HepG2 (cell line): ENCODE data around the gene MTSS2. TPM values are rescaled to one million over a fixed set of nuclear protein-coding genes. Genes with fewer than 3 reads are reported as not detected.

Experiments
- ATM ChIP-seq: fragments of 450-650 bp; IDR thresholded peaks from 2 replicates; pipeline ENCODE4 v1.7.1; 2017; ENCODE audit warnings: mild to moderate bottlenecking, borderline replicate concordance
- FOSL1 ChIP-seq: sonication (generic); formaldehyde crosslinking; IDR thresholded peaks from 2 replicates; pipeline ENCODE4 v1.9.0; 2021; ENCODE audit warnings: missing genetic modification reagents, borderline replicate concordance
- FOXJ3 ChIP-seq: sonication (generic); formaldehyde crosslinking; IDR thresholded peaks from 2 replicates; pipeline ENCODE4 v1.4.0; 2020; ENCODE audit warnings: missing genetic modification reagents, mild to moderate bottlenecking, borderline replicate concordance
- KAT7 ChIP-seq: IDR thresholded peaks from 2 replicates; pipeline ENCODE4 v1.6.1; 2018; ENCODE audit warnings: borderline replicate concordance, missing compliant biosample characterization
- MED1 ChIP-seq: sonication (generic); formaldehyde crosslinking; IDR thresholded peaks from 2 replicates; pipeline ENCODE4 v1.4.0; 2020; ENCODE audit warnings: missing genetic modification reagents
- SRSF1 ChIP-seq: fragments of 200-400 bp; formaldehyde crosslinking; optimal IDR thresholded peaks from 2 replicates; pipeline ENCODE3; 2017; ENCODE audit warnings: mild to moderate bottlenecking, low read depth, low read length, moderate library complexity
- ZNF256 ChIP-seq: sonication (generic); formaldehyde crosslinking; conservative IDR thresholded peaks from 2 replicates; pipeline ENCODE4 v1.4.0; 2020; ENCODE audit warnings: missing genetic modification reagents
- ZNF496 ChIP-seq: sonication (generic); formaldehyde crosslinking; IDR thresholded peaks from 2 replicates; pipeline ENCODE4 v1.8.1; 2023; ENCODE audit warnings: mild to moderate bottlenecking, moderate library complexity, missing genetic modification reagents; ENCODE audit not compliant: insufficient replicate concordance
- ZNF670 ChIP-seq: sonication (generic); formaldehyde crosslinking; IDR thresholded peaks from 2 replicates; pipeline ENCODE4 v1.8.0; 2022; ENCODE audit warnings: mild to moderate bottlenecking, missing genetic modification reagents, borderline replicate concordance
- polyA plus RNA-seq, 8 experiments: library from polyadenylated mRNA; depleted of rRNA in 3 of 8; stranded (reverse) in 7 of 8; unstranded in 1 of 8; fragments of >200 nt; fragmentation: Illumina TruSeq in 4 of 8; extraction: Trizol in 4 of 8; gene quantifications; 2 replicates each; pipeline versions ENCODE4 v1.2.1 to v1.2.3, GENCODE V29; 2011 to 2016; ENCODE audit warnings: low read depth in 4 of 8, missing spikeins in 1 of 8, mixed read lengths in 1 of 8; ENCODE audit not compliant: insufficient read depth in 1 of 8
- total RNA-seq, 5 experiments: library from RNA; depleted of rRNA; stranded (reverse); fragments of >200 nt; fragmentation: Illumina TruSeq; extraction: Trizol; gene quantifications; 2 replicates each; pipeline ENCODE4 v1.2.3, GENCODE V29; 2016; ENCODE audit warnings: low read depth in 1 of 5
- TF ChIP-seq, protein P1 (sequence below), 2 experiments: IDR thresholded peaks; 2 replicates each; pipeline ENCODE4 v1.6.1; 2011 to 2012; ENCODE audit warnings: low read length in 2 of 2, borderline replicate concordance in 1 of 2, low read depth in 1 of 2, mild to moderate bottlenecking in 1 of 2, moderate library complexity in 1 of 2
- TF ChIP-seq, protein P2 (sequence below): sonication (generic); formaldehyde crosslinking; IDR thresholded peaks from 2 replicates; pipeline ENCODE4 v1.4.0; 2020; ENCODE audit warnings: missing genetic modification reagents, borderline replicate concordance
- TF ChIP-seq, protein P3 (sequence below): sonication (generic); formaldehyde crosslinking; IDR thresholded peaks from 2 replicates; pipeline ENCODE4 v1.4.0; 2020; ENCODE audit warnings: missing genetic modification reagents, borderline replicate concordance
- TF ChIP-seq, protein P4 (sequence below): sonication (generic); formaldehyde crosslinking; IDR thresholded peaks from 2 replicates; pipeline ENCODE4 v1.4.0; 2020; ENCODE audit warnings: missing genetic modification reagents, mild to moderate bottlenecking, borderline replicate concordance

The MTSS2 gene
- total and polyA plus RNA-seq, 2 of the 13 experiments (the other 11 are each of a cell fraction or from before 2014, with no cell fraction given), result 132 to 242 TPM

DNA sequence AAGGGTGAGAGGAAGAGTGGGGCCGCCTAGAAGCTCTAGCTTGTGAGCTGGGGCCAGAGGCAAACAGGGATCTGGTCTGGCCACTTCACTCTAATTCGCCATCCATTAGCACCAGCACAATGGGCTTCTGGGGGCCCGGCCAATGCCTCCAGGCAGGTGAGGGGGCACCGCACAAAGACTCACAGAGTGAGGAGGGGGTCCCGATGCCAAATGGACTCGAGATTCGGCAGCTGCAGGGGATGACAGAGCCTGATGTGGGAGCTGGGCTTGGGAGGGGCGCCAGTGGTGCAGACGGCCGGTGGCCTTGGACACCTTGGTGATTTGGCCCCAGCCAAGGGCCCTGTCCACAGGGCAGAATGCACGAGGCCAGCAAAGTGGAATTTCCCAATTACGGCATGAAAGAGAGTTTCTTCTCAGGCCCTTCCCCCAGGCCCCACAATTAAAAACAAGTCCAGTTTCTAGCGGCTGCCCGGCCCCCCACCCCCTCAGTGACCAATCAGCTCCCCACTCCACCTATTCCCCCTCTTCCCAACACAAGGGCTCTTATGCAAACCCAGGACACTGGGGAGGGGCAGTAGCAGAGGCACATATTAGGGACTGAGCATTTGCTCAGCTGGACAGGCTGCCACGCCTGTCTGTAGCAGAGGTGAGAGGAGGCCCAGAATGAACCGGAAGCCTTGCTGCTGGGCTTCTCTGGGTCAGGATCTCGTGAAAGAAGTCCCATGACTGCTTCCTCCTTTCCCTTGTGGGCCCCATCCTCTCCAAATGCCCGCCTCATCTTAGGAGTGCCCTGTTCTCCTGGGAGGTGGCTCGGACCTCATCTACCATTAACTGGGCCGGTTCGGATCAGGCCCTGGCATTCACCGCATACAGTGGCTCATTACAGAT lies 39.4 kb upstream of the MTSS2 start (continued):
- TF ChIP-seq ZNF256 (CRISPR knock-in tag), result peak; percentile 76; the same call in 1 of the 2 replicates
- TF ChIP-seq, protein P1, sequence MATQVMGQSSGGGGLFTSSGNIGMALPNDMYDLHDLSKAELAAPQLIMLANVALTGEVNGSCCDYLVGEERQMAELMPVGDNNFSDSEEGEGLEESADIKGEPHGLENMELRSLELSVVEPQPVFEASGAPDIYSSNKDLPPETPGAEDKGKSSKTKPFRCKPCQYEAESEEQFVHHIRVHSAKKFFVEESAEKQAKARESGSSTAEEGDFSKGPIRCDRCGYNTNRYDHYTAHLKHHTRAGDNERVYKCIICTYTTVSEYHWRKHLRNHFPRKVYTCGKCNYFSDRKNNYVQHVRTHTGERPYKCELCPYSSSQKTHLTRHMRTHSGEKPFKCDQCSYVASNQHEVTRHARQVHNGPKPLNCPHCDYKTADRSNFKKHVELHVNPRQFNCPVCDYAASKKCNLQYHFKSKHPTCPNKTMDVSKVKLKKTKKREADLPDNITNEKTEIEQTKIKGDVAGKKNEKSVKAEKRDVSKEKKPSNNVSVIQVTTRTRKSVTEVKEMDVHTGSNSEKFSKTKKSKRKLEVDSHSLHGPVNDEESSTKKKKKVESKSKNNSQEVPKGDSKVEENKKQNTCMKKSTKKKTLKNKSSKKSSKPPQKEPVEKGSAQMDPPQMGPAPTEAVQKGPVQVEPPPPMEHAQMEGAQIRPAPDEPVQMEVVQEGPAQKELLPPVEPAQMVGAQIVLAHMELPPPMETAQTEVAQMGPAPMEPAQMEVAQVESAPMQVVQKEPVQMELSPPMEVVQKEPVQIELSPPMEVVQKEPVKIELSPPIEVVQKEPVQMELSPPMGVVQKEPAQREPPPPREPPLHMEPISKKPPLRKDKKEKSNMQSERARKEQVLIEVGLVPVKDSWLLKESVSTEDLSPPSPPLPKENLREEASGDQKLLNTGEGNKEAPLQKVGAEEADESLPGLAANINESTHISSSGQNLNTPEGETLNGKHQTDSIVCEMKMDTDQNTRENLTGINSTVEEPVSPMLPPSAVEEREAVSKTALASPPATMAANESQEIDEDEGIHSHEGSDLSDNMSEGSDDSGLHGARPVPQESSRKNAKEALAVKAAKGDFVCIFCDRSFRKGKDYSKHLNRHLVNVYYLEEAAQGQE (IDR thresholded peaks at IDR 0.05; ENCODE audit: borderline replicate concordance in 1 of 2, low read depth in 1 of 2, low read length in 2 of 2), result peak in 1 of 2 experiments; percentile 68; a peak in 2 of 4 replicates
- TF ChIP-seq FOSL1 (CRISPR knock-in tag), result no peak; the same call in 1 of the 2 replicates
- TF ChIP-seq ATM, result peak; percentile 98; the same call in 1 of the 2 replicates
- TF ChIP-seq FOXJ3 (CRISPR knock-in tag), result peak; percentile 52; the same call in 1 of the 2 replicates
- TF ChIP-seq, protein P2, sequence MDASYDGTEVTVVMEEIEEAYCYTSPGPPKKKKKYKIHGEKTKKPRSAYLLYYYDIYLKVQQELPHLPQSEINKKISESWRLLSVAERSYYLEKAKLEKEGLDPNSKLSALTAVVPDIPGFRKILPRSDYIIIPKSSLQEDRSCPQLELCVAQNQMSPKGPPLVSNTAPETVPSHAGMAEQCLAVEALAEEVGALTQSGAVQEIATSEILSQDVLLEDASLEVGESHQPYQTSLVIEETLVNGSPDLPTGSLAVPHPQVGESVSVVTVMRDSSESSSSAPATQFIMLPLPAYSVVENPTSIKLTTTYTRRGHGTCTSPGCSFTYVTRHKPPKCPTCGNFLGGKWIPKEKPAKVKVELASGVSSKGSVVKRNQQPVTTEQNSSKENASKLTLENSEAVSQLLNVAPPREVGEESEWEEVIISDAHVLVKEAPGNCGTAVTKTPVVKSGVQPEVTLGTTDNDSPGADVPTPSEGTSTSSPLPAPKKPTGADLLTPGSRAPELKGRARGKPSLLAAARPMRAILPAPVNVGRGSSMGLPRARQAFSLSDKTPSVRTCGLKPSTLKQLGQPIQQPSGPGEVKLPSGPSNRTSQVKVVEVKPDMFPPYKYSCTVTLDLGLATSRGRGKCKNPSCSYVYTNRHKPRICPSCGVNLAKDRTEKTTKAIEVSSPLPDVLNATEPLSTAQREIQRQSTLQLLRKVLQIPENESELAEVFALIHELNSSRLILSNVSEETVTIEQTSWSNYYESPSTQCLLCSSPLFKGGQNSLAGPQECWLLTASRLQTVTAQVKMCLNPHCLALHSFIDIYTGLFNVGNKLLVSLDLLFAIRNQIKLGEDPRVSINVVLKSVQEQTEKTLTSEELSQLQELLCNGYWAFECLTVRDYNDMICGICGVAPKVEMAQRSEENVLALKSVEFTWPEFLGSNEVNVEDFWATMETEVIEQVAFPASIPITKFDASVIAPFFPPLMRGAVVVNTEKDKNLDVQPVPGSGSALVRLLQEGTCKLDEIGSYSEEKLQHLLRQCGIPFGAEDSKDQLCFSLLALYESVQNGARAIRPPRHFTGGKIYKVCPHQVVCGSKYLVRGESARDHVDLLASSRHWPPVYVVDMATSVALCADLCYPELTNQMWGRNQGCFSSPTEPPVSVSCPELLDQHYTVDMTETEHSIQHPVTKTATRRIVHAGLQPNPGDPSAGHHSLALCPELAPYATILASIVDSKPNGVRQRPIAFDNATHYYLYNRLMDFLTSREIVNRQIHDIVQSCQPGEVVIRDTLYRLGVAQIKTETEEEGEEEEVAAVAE (CRISPR knock-in tag), result peak; percentile 77; the same call in 1 of the 2 replicates
- TF ChIP-seq, protein P3, sequence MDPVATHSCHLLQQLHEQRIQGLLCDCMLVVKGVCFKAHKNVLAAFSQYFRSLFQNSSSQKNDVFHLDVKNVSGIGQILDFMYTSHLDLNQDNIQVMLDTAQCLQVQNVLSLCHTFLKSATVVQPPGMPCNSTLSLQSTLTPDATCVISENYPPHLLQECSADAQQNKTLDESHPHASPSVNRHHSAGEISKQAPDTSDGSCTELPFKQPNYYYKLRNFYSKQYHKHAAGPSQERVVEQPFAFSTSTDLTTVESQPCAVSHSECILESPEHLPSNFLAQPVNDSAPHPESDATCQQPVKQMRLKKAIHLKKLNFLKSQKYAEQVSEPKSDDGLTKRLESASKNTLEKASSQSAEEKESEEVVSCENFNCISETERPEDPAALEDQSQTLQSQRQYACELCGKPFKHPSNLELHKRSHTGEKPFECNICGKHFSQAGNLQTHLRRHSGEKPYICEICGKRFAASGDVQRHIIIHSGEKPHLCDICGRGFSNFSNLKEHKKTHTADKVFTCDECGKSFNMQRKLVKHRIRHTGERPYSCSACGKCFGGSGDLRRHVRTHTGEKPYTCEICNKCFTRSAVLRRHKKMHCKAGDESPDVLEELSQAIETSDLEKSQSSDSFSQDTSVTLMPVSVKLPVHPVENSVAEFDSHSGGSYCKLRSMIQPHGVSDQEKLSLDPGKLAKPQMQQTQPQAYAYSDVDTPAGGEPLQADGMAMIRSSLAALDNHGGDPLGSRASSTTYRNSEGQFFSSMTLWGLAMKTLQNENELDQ (CRISPR knock-in tag), result no peak
- TF ChIP-seq MED1 (CRISPR knock-in tag), result peak; percentile 85
- peak; percentile 91; the same call in 1 of the 2 replicates for TF ChIP-seq KAT7 (CRISPR knock-in tag)
- TF ChIP-seq, protein P4, sequence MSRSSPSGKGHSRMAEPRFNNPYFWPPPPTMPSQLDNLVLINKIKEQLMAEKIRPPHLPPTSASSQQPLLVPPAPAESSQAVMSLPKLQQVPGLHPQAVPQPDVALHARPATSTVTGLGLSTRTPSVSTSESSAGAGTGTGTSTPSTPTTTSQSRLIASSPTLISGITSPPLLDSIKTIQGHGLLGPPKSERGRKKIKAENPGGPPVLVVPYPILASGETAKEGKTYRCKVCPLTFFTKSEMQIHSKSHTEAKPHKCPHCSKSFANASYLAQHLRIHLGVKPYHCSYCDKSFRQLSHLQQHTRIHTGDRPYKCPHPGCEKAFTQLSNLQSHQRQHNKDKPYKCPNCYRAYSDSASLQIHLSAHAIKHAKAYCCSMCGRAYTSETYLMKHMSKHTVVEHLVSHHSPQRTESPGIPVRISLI (CRISPR knock-in tag), result peak; percentile 68; the same call in 1 of the 2 replicates
- TF ChIP-seq SRSF1, result no peak
- TF ChIP-seq ZNF670 (CRISPR knock-in tag), result peak; percentile 97
- no peak for TF ChIP-seq ZNF496 (CRISPR knock-in tag)
